HG03558 (cell line): ENCODE measurements around the gene FOXD4L6.
"Not testable (repeated sequence)": the region's sequence is repeated elsewhere in the genome, so short reads cannot be mapped to it uniquely, and the experiment has no call there.

Source experiments
- ATAC-seq: cut with Tn5 transposase; IDR thresholded peaks from one replicate; pipeline ENCODE4 v1.9.1; 2021; ENCODE audit warnings: moderate number of reproducible peaks; ENCODE audit not compliant: unreplicated experiment; ENCODE audit errors: extremely low read depth

Gene FOXD4L6

GRCh38 chr9:41128581-41128980 lies at the start of gene FOXD4L6:
FOXD4L6 (minus strand) TSS chr9:41128681; CDS start chr9:41128383, 298 bp downstream.
- ATAC-seq: not testable (repeated sequence)

GRCh38 chr9:41174994-41175393 lies 46.5 kb upstream of the FOXD4L6 start:
- ATAC-seq: not testable (repeated sequence)

DNA sequence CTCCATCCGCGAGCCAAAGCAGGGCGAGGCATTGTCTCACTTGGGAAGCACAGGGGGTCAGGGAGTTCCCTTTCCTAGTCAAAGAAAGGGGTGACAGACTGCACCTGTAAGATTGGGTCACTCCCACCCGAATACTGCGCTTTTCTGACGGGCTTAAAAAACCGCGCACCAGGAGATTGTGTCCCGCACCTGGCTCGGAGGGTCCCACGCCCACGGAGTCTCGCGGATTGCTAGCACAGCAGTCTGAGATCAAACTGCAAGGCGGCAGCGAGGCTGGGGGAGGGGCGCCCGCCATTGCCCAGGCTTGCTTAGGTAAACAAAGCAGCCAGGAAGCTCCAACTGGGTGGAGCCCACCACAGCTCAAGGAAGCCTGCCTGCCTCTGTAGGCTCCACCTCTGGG lies 21.6 kb upstream of the FOXD4L6 start:
- ATAC-seq: not testable (repeated sequence)

DNA sequence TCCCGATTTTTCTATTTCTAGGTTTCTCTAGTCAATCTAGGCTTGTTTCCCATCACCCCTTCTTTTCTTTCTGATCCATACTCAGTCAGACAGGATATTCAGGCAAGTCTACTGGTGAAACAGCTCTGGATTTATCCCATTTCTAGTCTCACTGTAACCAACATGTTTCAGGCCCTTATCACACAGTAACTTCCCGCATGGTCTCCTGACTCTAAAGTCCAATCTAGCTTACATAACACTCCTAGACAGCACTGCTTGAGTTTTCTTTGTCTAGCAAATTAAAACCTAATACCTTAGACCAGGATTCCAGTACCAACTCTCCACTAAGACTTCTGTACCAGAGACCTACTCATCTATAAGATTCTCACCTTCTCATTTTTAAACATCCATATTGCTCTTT lies 13.4 kb upstream of the FOXD4L6 start:
- not testable (repeated sequence) for ATAC-seq

DNA sequence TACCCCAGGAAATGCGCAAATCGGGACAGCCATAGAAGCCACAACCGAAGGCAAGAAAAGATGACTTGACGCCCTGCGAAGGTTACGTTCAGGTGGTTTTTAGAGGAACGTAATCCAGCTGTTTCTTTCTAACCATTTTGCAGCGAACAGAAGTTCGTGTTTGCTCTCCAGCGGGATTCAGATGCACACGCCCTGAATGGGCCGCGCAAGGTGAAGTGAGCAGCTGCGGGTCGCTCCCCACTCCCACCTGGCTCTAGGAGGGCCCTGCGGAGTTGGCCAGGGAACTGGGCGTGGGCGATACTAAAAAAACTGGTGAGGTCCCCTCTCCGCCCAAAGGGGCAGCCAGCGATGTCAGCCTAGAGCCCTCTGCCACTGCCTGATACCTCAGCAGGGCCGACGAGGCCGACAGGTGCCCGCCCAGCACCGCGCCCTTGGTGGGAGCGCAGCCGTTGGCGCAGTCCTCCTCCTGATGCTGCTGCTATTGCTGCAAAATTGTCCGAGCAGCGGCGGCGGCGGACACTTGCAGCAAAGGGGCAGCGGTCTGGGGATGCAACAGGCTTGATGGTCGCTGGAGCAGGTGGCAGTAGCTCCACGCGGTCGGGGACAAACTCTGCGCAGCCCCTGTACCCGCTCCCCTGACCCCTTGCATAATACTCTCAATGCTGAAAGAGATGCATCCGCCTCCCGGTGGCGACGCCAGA lies 1.6 kb downstream of the FOXD4L6 start:
- ATAC-seq: not testable (repeated sequence)

- not testable (repeated sequence) for ATAC-seq
These were observed 2.5 kb downstream of the FOXD4L6 start for GRCh38 chr9:41125936-41126335.

- ATAC-seq: not testable (repeated sequence)
These were observed 3.3 kb downstream of the FOXD4L6 start for GRCh38 chr9:41125109-41125658.

- not testable (repeated sequence) for ATAC-seq
These were observed 4.0 kb downstream of the FOXD4L6 start for GRCh38 chr9:41124250-41125108.

- not testable (repeated sequence) for ATAC-seq
These were observed 4.7 kb downstream of the FOXD4L6 start for GRCh38 chr9:41123812-41124211.

- not testable (repeated sequence) for ATAC-seq
These were observed 5.1 kb downstream of the FOXD4L6 start for GRCh38 chr9:41123396-41123795.

DNA sequence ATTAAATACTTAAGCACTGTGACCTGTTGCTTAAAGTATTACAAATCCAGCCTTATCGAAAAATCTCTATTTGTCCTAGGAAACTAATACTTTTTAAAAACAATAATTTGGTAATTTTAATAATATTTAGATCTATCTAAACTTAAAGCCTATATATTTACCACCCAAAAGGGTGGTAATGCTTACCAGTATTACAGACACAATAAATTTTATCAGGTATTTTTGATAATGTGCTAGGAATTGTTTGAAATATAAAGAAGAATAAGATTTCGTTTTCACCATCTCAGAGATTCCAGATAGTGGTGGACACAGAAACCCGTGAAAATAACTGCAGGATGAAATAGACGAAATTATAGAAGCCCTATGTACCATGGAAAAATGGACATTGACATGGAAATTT lies 7.8 kb downstream of the FOXD4L6 start:
- ATAC-seq: not testable (repeated sequence)

- ATAC-seq: not testable (repeated sequence)
These were observed 8.8 kb downstream of the FOXD4L6 start for GRCh38 chr9:41119719-41120118.

GRCh38 chr9:41119311-41119710 lies 9.2 kb downstream of the FOXD4L6 start:
- ATAC-seq: not testable (repeated sequence)

- ATAC-seq: not testable (repeated sequence)
These were observed 15.1 kb downstream of the FOXD4L6 start for GRCh38 chr9:41113348-41113747.

GRCh38 chr9:41111414-41111813 lies 17.1 kb downstream of the FOXD4L6 start:
- ATAC-seq: not testable (repeated sequence)

GRCh38 chr9:41110913-41111312 lies 17.6 kb downstream of the FOXD4L6 start:
- ATAC-seq: not testable (repeated sequence)

DNA sequence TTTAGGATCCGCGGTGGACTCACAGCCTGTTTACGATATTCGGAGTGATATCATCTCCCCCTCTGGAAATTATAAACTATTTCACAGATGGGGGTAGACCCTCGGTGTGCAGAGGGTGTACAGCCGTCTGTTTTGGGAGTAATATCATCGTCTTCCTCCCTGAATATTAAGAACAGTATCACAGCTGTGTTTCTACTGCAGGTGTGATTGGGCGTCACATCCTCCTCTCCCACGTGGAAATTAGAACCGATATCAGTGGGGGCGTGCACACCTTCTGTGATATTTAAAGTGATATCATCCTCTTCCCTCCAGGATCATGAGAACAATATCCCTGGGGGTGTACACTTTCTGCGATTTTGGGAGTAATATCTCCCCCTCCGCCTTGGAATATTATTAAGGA lies 19.2 kb downstream of the FOXD4L6 start:
- not testable (repeated sequence) for ATAC-seq

- ATAC-seq: not testable (repeated sequence)
These were observed 19.7 kb downstream of the FOXD4L6 start for GRCh38 chr9:41108816-41109215.

GRCh38 chr9:41106472-41107116 lies 21.9 kb downstream of the FOXD4L6 start:
- not testable (repeated sequence) for ATAC-seq

DNA sequence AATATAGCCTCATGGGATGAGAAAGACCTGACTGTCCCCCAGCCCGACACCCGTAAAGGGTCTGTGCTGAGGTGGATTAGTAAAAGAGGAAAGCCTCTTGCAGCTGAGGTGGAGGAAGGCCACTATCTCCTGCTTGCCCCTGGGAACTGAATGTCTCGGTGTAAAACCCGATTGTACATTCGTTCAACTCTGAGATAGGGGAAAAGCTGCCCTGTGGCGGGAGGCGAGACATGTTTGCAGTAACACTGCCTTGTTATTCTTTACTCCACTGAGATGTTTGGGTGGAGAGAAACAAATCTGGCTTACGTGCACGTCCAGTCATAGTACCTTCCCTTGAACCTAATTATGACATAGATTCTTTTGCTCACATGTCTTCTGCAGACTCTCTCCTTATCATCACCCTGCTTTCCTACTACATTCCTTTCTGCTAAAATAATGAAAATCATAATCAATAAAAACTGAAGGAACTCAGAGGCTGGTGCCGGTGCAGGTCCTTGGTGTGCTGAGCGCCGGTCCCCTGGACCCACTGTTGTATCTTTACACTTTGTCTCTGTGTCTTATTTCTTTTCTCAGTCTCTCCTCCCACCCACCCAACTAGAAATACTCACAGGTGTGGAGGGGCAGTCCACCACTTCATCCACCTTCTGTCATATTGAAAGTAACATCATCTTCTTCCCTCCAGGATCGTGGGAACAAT lies 22.8 kb downstream of the FOXD4L6 start:
- not testable (repeated sequence) for ATAC-seq
